GM12874 (cell line): ENCODE data around the gene OR2F2.

Source experiments
- CTCF ChIP-seq: IDR thresholded peaks from 2 replicates; pipeline ENCODE4 v1.5.1; 2011; ENCODE audit warnings: low read depth, mild to moderate bottlenecking, control low read depth, low read length, moderate library complexity; ENCODE audit not compliant: insufficient read depth

The OR2F2 gene

GRCh38 chr7:143967398-143967797 lies 32.4 kb downstream of the OR2F2 start:
- TF ChIP-seq CTCF: no peak

DNA sequence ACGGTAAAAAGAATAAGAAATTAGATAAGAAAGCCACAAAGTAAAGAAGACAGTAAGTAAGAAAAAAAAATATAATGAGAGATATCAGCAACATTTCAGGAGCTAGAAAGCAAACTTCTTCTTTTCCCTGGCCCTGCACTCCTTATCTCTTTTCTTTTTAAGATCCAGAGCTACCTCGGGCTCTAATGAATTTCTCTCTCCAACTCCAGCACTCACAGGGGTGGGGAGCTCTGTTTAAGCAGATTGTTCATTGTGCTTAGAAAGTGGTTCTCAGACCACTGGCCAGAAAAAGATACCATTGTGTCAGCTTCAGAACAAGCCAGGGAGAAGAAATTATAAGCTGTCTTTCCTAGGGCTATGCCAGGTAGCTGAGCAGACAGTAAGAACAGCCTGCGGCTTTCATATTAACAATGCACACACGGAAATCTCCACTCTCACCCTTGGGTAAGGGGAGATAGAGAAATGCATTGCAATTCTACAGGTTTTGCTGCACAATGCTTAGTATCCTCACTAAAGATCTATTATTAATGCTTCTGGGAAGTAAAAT lies 38.9 kb downstream of the OR2F2 start:
- TF ChIP-seq CTCF: no peak

GRCh38 chr7:143974459-143974858 lies 39.4 kb downstream of the OR2F2 start:
- no peak for TF ChIP-seq CTCF

- no peak for TF ChIP-seq CTCF
Measured at GRCh38 chr7:143975617-143976016, 40.6 kb downstream of the OR2F2 start.

GRCh38 chr7:143978585-143978984 lies 43.6 kb downstream of the OR2F2 start:
- TF ChIP-seq CTCF: no peak

GRCh38 chr7:143979359-143979758 lies 44.3 kb downstream of the OR2F2 start:
- TF ChIP-seq CTCF: no peak

DNA sequence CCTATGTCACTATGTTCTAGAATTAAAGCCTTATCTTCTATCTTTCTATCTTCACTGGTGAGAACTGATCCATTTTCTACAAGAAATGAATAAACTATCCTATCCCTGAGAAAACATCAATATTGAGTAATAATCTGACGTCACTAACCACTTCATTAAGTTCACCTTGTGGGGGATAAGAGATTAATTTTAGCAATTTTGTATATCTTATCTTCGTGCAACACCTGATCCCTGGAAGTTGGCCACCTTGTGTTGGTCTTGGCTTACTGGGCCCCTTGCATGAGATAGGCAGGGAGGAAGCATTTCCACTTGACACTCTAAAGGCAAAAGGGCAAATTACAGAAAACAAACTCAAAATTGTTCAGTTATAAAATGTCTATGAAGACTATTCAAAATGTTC lies 45.0 kb downstream of the OR2F2 start:
- TF ChIP-seq CTCF: no peak
